WTC11 (cell line): ENCODE measurements around the gene NHLRC3. TPM values are rescaled to one million over a fixed set of nuclear protein-coding genes. Genes with fewer than 3 reads are reported as not detected.

Experiments used
- ATAC-seq: fragments of 200-7000 bp; cut with Tn5 transposase; 2 replicates; pipeline ENCODE4 v1.10.0; 2021; ENCODE audit warnings: mild to moderate bottlenecking, moderate library complexity
- CTCF ChIA-PET: fragments of 300-600 bp; sonication (Branson Sonifier 250); formaldehyde crosslinking; loops from one replicate; lab custom pipeline; 2021; ENCODE audit warnings: antibody characterized with exemption; lab: Charles Lee
- POLR2A ChIA-PET: fragments of 350-600 bp; sonication (Branson Sonifier 250); formaldehyde crosslinking; loops from one replicate; lab custom pipeline; 2021; ENCODE audit warnings: antibody characterized with exemption; lab: Charles Lee
- DNase-seq: peaks from one replicate; pipeline ENCODE4 v3.0.0; 2021; ENCODE audit warnings: low spot score
- H3K27ac Mint-ChIP-seq: 2 replicates; pipeline ENCODE4 v1.8.0; 2021; ENCODE audit warnings: mixed read lengths
- H3K27me3 Mint-ChIP-seq: 2 replicates; pipeline ENCODE4 v1.8.0; 2021; ENCODE audit warnings: low read depth, mild to moderate bottlenecking, moderate library complexity, mixed read lengths
- H3K36me3 Mint-ChIP-seq: 2 replicates; pipeline ENCODE4 v1.8.0; 2021; ENCODE audit warnings: mixed read lengths
- H3K4me1 Mint-ChIP-seq: 2 replicates; pipeline ENCODE4 v1.8.0; 2022; ENCODE audit warnings: mixed read lengths
- H3K4me3 Mint-ChIP-seq: 2 replicates; pipeline ENCODE4 v1.8.0; 2021; ENCODE audit warnings: mild to moderate bottlenecking, moderate library complexity, mixed read lengths
- H3K9me3 Mint-ChIP-seq: 2 replicates; pipeline ENCODE4 v1.8.0; 2021; ENCODE audit warnings: mixed read lengths
- ATF1 ChIP-seq: sonication (generic); formaldehyde crosslinking; IDR thresholded peaks from 2 replicates; pipeline ENCODE4 v1.8.1; 2023; ENCODE audit warnings: mild to moderate bottlenecking, moderate library complexity, missing genetic modification reagents
- ATF2 ChIP-seq: sonication (generic); formaldehyde crosslinking; IDR thresholded peaks from 2 replicates; pipeline ENCODE4 v1.8.1; 2022; ENCODE audit warnings: low read depth, missing genetic modification reagents, borderline replicate concordance
- EMX1 ChIP-seq: fragments of 250-450 bp; sonication (Bioruptor Pico); IDR thresholded peaks from 2 replicates; pipeline ENCODE4 v1.8.0; 2021; ENCODE audit warnings: mild to moderate bottlenecking
- ESRRA ChIP-seq: sonication (generic); formaldehyde crosslinking; IDR thresholded peaks from 2 replicates; pipeline ENCODE4 v1.8.1; 2022; ENCODE audit warnings: mild to moderate bottlenecking, missing genetic modification reagents, borderline replicate concordance
- FOXK1 ChIP-seq: sonication (generic); formaldehyde crosslinking; IDR thresholded peaks from 2 replicates; pipeline ENCODE4 v1.8.0; 2022; ENCODE audit warnings: mild to moderate bottlenecking, moderate library complexity, missing genetic modification reagents
- FOXP4 ChIP-seq: sonication (generic); formaldehyde crosslinking; IDR thresholded peaks from 2 replicates; pipeline ENCODE4 v1.8.0; 2022; ENCODE audit warnings: mild to moderate bottlenecking, missing genetic modification reagents
- GRHL2 ChIP-seq: fragments of 250-450 bp; sonication (Bioruptor Pico); IDR thresholded peaks from 2 replicates; pipeline ENCODE4 v1.8.0; 2022; ENCODE audit warnings: mild to moderate bottlenecking, moderate library complexity; ENCODE audit not compliant: insufficient replicate concordance, severe bottlenecking
- HMGA2 ChIP-seq: fragments of 250-450 bp; sonication (Bioruptor Pico); IDR thresholded peaks from 2 replicates; pipeline ENCODE4 v1.4.0; 2021; ENCODE audit warnings: mild to moderate bottlenecking, moderate library complexity
- JUN ChIP-seq: sonication (generic); formaldehyde crosslinking; IDR thresholded peaks from 2 replicates; pipeline ENCODE4 v1.8.0; 2023; ENCODE audit warnings: mild to moderate bottlenecking, missing genetic modification reagents
- KAT7 ChIP-seq: sonication (generic); formaldehyde crosslinking; IDR thresholded peaks from 2 replicates; pipeline ENCODE4 v1.8.1; 2023; ENCODE audit warnings: missing genetic modification reagents, mild to moderate bottlenecking, borderline replicate concordance
- NR1H2 ChIP-seq: sonication (generic); formaldehyde crosslinking; IDR thresholded peaks from 2 replicates; pipeline ENCODE4 v1.9.0; 2021; ENCODE audit warnings: mild to moderate bottlenecking, moderate library complexity, missing genetic modification reagents
- NR3C1 ChIP-seq: sonication (generic); formaldehyde crosslinking; conservative IDR thresholded peaks from 2 replicates; pipeline ENCODE4 v1.8.1; 2023; ENCODE audit warnings: low read depth, mild to moderate bottlenecking, missing genetic modification reagents
- OVOL2 ChIP-seq: fragments of 250-450 bp; sonication (Bioruptor Pico); IDR thresholded peaks from 2 replicates; pipeline ENCODE4 v1.9.0; 2021; ENCODE audit warnings: mild to moderate bottlenecking, borderline replicate concordance
- PRRX2 ChIP-seq: fragments of 250-450 bp; sonication (Bioruptor Pico); IDR thresholded peaks from 2 replicates; pipeline ENCODE4 v1.8.0; 2021; ENCODE audit warnings: mild to moderate bottlenecking
- SMAD3 ChIP-seq: sonication (generic); formaldehyde crosslinking; IDR thresholded peaks from 2 replicates; pipeline ENCODE4 v1.8.0; 2022; ENCODE audit warnings: missing genetic modification reagents, mild to moderate bottlenecking, borderline replicate concordance
- TP53 ChIP-seq: sonication (generic); formaldehyde crosslinking; IDR thresholded peaks from 2 replicates; pipeline ENCODE4 v1.8.1; 2023; ENCODE audit warnings: mild to moderate bottlenecking, missing genetic modification reagents
- ZNF138 ChIP-seq: sonication (generic); formaldehyde crosslinking; conservative IDR thresholded peaks from 2 replicates; pipeline ENCODE4 v1.8.1; 2022; ENCODE audit warnings: mild to moderate bottlenecking, moderate library complexity, missing genetic modification reagents
- ZNF281 ChIP-seq: sonication (generic); formaldehyde crosslinking; IDR thresholded peaks from 2 replicates; pipeline ENCODE4 v1.8.0; 2023; ENCODE audit warnings: mild to moderate bottlenecking, missing genetic modification reagents
- ZNF423 ChIP-seq: fragments of 250-450 bp; sonication (Bioruptor Pico); IDR thresholded peaks from 2 replicates; pipeline ENCODE4 v2.1.2; 2022; ENCODE audit warnings: mild to moderate bottlenecking, moderate library complexity
- ZNF671 ChIP-seq: fragments of 250-450 bp; sonication (Bioruptor Pico); IDR thresholded peaks from 2 replicates; pipeline ENCODE4 v1.8.0; 2021; ENCODE audit warnings: mild to moderate bottlenecking
- total RNA-seq: library from RNA; stranded (reverse); gene quantifications from 3 replicates; pipeline ENCODE4 v1.2.3, GENCODE V29; 2021
- TF ChIP-seq, protein P1 (sequence below): fragments of 250-450 bp; sonication (Bioruptor Pico); IDR thresholded peaks from 2 replicates; pipeline ENCODE4 v2.1.2; 2022; ENCODE audit warnings: mild to moderate bottlenecking, moderate library complexity
- TF ChIP-seq, protein P2 (sequence below): sonication (generic); formaldehyde crosslinking; IDR thresholded peaks from 2 replicates; pipeline ENCODE4 v1.8.1; 2023; ENCODE audit warnings: mild to moderate bottlenecking, missing genetic modification reagents, moderate library complexity
- TF ChIP-seq, protein P3 (sequence below): sonication (generic); formaldehyde crosslinking; IDR thresholded peaks from 2 replicates; pipeline ENCODE4 v1.8.0; 2022; ENCODE audit warnings: mild to moderate bottlenecking, missing genetic modification reagents
- TF ChIP-seq, protein P4 (sequence below): sonication (generic); formaldehyde crosslinking; IDR thresholded peaks from 2 replicates; pipeline ENCODE4 v1.8.1; 2023; ENCODE audit warnings: mild to moderate bottlenecking, moderate library complexity, missing genetic modification reagents
- TF ChIP-seq, protein P5 (sequence below): sonication (generic); formaldehyde crosslinking; IDR thresholded peaks from 2 replicates; pipeline ENCODE4 v1.8.1; 2023; ENCODE audit warnings: mild to moderate bottlenecking, missing genetic modification reagents

Gene NHLRC3
- total RNA-seq, 1 experiment from 2014 or later = 18.8 TPM

DNA sequence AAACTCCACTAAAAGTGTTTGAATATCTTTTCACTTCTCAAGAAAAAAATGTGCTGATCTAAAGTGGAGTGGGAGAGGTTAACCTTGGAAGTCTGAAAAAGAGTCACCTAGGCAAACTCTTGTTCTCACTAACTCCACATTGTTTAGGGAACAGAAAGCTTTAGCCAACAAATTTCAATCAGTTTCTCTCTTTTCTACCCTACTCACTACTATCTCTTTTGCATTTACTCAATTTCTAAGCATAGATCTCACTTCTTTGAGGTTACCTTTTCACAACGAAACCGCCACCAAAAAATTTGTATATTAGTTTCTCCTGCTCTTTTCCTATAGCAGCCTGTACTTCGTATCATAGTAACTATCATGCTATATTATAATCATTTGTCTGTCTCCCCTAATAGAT, 6.3 kb downstream of the NHLRC3 start:
- no peak for ATAC-seq
- Mint-ChIP-seq H3K27me3 (no peaks in the 10 kb centered on the region), H3K9me3 (no peaks in the 10 kb centered on the region), H3K36me3 (peaks cover 6% of the 10 kb centered on the region), H3K4me1 (peaks cover 29% of the 10 kb centered on the region), H3K27ac (no peak overlapping the region), H3K4me3 (no peak overlapping the region)
- no peak for TF ChIP-seq ESRRA (CRISPR knock-in tag)
- TF ChIP-seq, protein P1, sequence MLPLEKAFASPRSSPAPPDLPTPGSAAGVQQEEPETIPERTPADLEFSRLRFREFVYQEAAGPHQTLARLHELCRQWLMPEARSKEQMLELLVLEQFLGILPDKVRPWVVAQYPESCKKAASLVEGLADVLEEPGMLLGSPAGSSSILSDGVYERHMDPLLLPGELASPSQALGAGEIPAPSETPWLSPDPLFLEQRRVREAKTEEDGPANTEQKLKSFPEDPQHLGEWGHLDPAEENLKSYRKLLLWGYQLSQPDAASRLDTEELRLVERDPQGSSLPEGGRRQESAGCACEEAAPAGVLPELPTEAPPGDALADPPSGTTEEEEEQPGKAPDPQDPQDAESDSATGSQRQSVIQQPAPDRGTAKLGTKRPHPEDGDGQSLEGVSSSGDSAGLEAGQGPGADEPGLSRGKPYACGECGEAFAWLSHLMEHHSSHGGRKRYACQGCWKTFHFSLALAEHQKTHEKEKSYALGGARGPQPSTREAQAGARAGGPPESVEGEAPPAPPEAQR (CRISPR knock-in tag) = no peak
- TF ChIP-seq OVOL2 = no peak
- no peak for TF ChIP-seq JUN
- no peak for TF ChIP-seq TP53
- TF ChIP-seq SMAD3 = no peak
- TF ChIP-seq ZNF281 (CRISPR knock-in tag) = no peak
- no peak for TF ChIP-seq EMX1 (CRISPR knock-in tag)
- TF ChIP-seq FOXP4 (CRISPR knock-in tag) = no peak
- TF ChIP-seq, protein P2, sequence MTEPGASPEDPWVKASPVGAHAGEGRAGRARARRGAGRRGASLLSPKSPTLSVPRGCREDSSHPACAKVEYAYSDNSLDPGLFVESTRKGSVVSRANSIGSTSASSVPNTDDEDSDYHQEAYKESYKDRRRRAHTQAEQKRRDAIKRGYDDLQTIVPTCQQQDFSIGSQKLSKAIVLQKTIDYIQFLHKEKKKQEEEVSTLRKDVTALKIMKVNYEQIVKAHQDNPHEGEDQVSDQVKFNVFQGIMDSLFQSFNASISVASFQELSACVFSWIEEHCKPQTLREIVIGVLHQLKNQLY = no peak
- TF ChIP-seq NR3C1 (CRISPR knock-in tag) = no peak
- TF ChIP-seq GRHL2 (CRISPR knock-in tag) = no peak
- no peak for TF ChIP-seq ZNF138 (CRISPR knock-in tag)
- no peak for TF ChIP-seq FOXK1
- TF ChIP-seq NR1H2 = no peak
- TF ChIP-seq ZNF423 (CRISPR knock-in tag) = no peak
- ChIA-PET POLR2A (no interaction called here), CTCF (no interaction called here)
- DNase-seq = no peak

DNA sequence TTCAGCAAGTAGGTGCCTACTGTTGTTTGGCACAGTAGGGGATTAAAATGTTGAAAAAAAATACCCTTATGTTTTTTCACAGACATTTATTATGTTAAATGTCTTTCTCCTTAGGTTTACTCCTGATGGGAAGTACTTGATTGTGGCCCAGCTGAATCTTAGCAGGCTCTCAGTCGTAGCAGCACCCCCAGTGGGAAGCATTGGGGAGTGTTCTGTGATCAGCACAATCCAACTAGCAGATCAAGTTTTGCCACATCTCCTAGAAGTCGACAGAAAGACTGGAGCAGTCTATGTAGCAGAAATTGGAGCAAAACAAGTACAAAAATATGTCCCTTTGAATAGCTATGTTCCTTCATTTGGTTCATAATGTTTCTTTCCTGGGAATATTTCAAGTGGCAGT, 9.3 kb downstream of the NHLRC3 start:
- DNase-seq = peak; percentile 52
- CTCF ChIA-PET = interaction anchor here (0.8 to 1.7 kb wide), 4 partner anchors 10 to 78 kb away, joined by 3 to 6 read pairs (median 4); partner anchors contain the start of gene PROSER1
- Mint-ChIP-seq H3K27ac (peak overlapping the region; percentile 41; the same call in 1 of the 2 replicates), H3K27me3 (no peaks in the 10 kb centered on the region), H3K36me3 (peaks cover 5% of the 10 kb centered on the region), H3K9me3 (no peaks in the 10 kb centered on the region), H3K4me1 (peaks cover 38% of the 10 kb centered on the region), H3K4me3 (no peak overlapping the region)
- peak; percentile 97 for ATAC-seq
- POLR2A ChIA-PET = interaction anchor here (2.4 kb wide), 1 partner anchor 10 kb away, joined by 6 read pairs; the partner anchor contains the start of genes NHLRC3 and PROSER1
- TF ChIP-seq ATF1 (CRISPR knock-in tag) (no peak), NR1H2 (no peak), ZNF671 (CRISPR knock-in tag) (no peak), ATF2 (CRISPR knock-in tag) (no peak), HMGA2 (CRISPR knock-in tag) (no peak), PRRX2 (CRISPR knock-in tag) (no peak), KAT7 (no peak)
- TF ChIP-seq, protein P3, sequence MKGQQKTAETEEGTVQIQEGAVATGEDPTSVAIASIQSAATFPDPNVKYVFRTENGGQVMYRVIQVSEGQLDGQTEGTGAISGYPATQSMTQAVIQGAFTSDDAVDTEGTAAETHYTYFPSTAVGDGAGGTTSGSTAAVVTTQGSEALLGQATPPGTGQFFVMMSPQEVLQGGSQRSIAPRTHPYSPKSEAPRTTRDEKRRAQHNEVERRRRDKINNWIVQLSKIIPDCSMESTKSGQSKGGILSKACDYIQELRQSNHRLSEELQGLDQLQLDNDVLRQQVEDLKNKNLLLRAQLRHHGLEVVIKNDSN (CRISPR knock-in tag) = no peak
- TF ChIP-seq, protein P4, sequence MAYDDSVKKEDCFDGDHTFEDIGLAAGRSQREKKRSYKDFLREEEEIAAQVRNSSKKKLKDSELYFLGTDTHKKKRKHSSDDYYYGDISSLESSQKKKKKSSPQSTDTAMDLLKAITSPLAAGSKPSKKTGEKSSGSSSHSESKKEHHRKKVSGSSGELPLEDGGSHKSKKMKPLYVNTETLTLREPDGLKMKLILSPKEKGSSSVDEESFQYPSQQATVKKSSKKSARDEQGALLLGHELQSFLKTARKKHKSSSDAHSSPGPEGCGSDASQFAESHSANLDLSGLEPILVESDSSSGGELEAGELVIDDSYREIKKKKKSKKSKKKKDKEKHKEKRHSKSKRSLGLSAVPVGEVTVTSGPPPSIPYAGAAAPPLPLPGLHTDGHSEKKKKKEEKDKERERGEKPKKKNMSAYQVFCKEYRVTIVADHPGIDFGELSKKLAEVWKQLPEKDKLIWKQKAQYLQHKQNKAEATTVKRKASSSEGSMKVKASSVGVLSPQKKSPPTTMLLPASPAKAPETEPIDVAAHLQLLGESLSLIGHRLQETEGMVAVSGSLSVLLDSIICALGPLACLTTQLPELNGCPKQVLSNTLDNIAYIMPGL (CRISPR knock-in tag) = no peak
- TF ChIP-seq, protein P5, sequence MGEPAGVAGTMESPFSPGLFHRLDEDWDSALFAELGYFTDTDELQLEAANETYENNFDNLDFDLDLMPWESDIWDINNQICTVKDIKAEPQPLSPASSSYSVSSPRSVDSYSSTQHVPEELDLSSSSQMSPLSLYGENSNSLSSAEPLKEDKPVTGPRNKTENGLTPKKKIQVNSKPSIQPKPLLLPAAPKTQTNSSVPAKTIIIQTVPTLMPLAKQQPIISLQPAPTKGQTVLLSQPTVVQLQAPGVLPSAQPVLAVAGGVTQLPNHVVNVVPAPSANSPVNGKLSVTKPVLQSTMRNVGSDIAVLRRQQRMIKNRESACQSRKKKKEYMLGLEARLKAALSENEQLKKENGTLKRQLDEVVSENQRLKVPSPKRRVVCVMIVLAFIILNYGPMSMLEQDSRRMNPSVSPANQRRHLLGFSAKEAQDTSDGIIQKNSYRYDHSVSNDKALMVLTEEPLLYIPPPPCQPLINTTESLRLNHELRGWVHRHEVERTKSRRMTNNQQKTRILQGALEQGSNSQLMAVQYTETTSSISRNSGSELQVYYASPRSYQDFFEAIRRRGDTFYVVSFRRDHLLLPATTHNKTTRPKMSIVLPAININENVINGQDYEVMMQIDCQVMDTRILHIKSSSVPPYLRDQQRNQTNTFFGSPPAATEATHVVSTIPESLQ (CRISPR knock-in tag) = no peak
